NCI-H82 treated with DMSO at 0.1 percent for 48 hours (cell line): ENCODE data around the gene SLC6A6.

ENCODE experiments used
- DNase-seq: peaks from one replicate; lab custom pipeline; 2025; ENCODE audit not compliant: unreplicated experiment; lab: John Stamatoyannopoulos, UW

Gene SLC6A6

GRCh38 chr3:14536055-14536815, 133.8 kb downstream of the SLC6A6 start:
- DNase-seq: no peak

- no peak for DNase-seq
Measured at GRCh38 chr3:14536837-14537589, 134.6 kb downstream of the SLC6A6 start.

GRCh38 chr3:14537590-14538450, 135.4 kb downstream of the SLC6A6 start:
- no peak for DNase-seq

GRCh38 chr3:14538451-14539088, 136.2 kb downstream of the SLC6A6 start:
- no peak for DNase-seq
